GM18909 (cell line): ENCODE measurements around the gene FMN1.

Source experiments
- ATAC-seq: cut with Tn5 transposase; IDR thresholded peaks from one replicate; pipeline ENCODE4 v1.9.1; 2021; ENCODE audit warnings: mild to moderate bottlenecking; ENCODE audit not compliant: unreplicated experiment, poor library complexity

The FMN1 gene

GRCh38 chr15:32718227-32718820, 476.2 kb downstream of the FMN1 start:
- ATAC-seq = no peak

- ATAC-seq = no peak
These were observed 476.9 kb downstream of the FMN1 start, which contains the start of gene GREM1 for GRCh38 chr15:32717426-32718226. GREM1 (plus strand) TSS chr15:32718004; CDS start chr15:32730691, 12,687 bp downstream.

- no peak for ATAC-seq
These were observed 477.5 kb downstream of the FMN1 start for GRCh38 chr15:32716915-32717425.

- no peak for ATAC-seq
These were observed 478.1 kb downstream of the FMN1 start for GRCh38 chr15:32716216-32716914.
